Activated gamma-delta T cell treated with Interleukin-2 at 50 U/mL for 16 hours (primary cell): ENCODE results near the gene PPM1K.
A peak's percentile ranks its signal among the peaks of the same experiment; 100 is the strongest.

Experiments used
- DNase-seq: peaks from one replicate; pipeline ENCODE4 v3.0.0-alpha.2; 2020

Gene PPM1K

GRCh38 chr4:88276952-88277710 is 7.2 kb downstream of the PPM1K start:
- DNase-seq, result no peak

DNA sequence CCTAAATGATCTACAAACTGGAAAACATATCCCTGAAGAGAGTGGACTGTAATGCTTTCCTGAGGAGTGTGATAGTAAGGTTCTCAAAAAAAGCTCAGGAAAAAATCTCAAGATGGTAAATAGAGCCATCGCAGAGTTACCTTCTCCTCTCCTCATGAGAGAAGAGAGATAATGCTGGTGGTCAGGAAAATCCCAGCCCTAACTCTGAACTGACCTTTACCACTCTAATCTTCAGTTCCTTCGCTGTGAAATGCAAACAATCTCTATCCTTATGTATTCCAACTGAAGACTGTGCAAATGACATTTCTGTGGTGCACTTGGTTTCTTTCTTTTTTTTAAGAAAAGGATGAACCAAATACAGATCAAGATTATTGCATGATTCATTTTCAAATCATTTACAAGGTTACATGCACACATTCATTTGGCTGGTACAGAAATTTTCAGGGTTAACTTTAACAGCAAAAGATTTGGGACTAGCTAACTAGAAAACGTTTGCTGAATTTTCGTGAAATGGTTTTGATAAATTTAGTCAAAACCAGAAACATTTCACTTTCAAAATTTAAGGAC is 8.3 kb downstream of the PPM1K start:
- DNase-seq, result no peak

DNA sequence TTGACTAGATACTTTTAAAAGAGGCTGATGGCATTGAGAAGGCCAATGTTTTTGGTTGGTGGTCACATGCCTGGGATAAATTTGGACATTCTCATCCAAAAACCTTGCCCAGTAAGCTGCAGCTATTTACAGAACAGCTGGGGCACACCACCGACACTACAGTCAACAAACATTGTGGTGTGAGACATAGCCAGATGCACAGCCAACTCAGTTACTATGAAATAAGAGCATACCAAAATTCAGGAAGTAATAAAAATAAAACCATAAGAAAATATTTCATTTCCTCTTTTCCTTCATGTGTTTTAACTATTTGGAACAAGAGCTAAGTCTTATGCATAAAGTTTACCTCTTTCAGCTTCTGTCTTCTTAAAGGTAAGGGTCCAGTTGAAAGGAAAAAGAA is 8.8 kb downstream of the PPM1K start:
- no peak for DNase-seq

GRCh38 chr4:88268913-88269312 is 15.4 kb downstream of the PPM1K start:
- no peak for DNase-seq

DNA sequence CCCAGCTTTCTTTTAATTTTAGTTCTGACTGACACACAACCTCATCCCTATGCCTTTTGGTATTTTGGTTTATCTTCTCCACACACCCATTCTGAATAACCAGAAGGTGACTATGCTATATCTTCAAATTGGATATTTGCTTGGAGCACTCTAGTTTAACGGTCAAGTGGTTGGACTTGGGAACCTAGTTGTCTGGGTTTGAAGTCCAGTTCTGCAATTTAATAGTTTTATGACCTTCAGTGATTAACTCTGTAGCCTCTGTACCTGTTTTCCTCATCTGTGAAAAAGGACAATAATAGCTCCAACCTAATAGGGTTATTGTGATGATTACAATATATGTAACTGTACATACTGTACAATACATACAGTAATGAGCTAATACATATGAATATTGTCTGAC is 20.0 kb downstream of the PPM1K start:
- no peak for DNase-seq

- DNase-seq, result no peak
Observed at GRCh38 chr4:88257726-88258125, 26.6 kb downstream of the PPM1K start.

DNA sequence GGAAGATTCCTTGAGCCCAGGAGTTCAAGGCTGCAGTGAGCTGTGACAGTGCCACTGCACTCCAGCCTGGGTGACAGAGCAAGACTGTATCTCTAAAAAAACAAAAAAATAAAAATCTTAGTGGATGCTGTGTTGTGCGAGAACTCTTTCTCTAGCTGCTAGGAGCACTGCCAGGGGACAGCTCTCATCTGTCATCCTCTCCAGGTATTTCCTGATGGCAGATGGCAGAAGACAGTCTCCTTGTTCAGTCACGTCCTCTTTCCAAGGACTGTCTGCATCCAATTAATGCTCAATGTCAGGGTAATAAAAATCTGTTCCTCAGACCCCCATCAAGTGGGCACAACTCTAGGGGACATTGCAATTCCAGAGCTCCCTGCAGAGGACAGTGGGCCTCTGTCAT is 29.2 kb downstream of the PPM1K start:
- no peak for DNase-seq

- DNase-seq, result no peak
Observed at GRCh38 chr4:88251924-88252323, 32.4 kb downstream of the PPM1K start.

DNA sequence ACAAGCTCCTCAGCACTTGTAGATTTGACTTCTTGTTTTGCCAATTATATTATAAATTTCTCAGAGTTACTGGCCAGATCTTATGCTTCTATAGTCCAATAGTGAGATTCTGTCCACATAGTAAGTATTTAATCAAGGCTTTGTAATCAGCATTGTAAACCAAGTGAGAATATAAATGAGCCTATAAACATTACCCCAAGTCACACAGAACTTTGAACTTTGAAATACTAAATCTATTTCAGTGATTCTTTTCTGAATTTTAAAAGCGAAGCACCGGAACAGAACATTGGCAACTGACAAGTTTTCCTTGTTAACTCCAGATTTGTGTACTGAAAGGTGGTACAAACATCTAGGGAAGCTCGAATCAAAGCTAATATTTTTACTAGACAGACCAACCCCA is 37.2 kb downstream of the PPM1K start:
- no peak for DNase-seq

GRCh38 chr4:88246600-88246999 is 37.8 kb downstream of the PPM1K start:
- DNase-seq, result no peak

GRCh38 chr4:88244816-88245579 is 39.4 kb downstream of the PPM1K start:
- DNase-seq, result peak; percentile 51

- no peak for DNase-seq
Observed at GRCh38 chr4:88244056-88244455, 40.3 kb downstream of the PPM1K start.

- no peak for DNase-seq
Observed at GRCh38 chr4:88242144-88242543, 42.2 kb downstream of the PPM1K start.

GRCh38 chr4:88240297-88240714 is 44.1 kb downstream of the PPM1K start:
- DNase-seq, result no peak

DNA sequence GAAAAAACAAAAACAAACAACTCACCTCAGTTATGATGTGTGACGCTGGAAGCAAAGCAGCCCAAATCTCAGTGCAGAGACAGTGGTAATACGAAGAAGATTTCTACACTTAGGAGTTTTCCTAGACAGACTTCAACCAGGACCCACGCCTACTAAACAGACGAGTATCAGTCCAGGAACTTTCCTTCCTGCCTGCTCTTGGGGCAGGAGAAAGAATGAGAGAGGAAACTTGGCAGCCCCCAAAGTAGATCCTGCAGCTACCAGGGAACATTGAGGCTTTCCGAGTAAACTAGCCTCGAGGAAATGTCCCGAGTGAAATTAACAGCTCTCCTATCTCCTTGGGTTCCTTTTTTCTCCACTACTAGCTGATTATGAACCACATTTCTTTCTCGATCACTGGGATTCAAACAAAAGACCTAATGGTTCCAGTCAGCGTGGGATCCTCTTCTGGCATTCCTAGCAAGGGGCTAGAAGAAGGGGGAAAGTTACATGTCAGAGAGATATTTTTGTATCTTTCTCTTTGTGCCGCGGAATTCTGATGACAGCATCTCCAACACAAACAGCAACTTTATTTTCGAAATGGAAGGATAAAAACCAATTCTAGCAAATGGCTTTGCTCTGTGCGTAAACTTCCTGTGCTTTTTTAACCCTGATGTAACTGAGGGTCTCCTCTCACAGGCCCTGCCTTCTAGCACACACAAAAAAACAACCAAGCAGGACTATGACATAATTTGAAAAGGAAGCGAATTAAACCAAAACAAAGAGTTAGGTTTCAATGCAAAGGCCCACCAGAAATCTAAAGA is 53.2 kb downstream of the PPM1K start:
- no peak for DNase-seq

DNA sequence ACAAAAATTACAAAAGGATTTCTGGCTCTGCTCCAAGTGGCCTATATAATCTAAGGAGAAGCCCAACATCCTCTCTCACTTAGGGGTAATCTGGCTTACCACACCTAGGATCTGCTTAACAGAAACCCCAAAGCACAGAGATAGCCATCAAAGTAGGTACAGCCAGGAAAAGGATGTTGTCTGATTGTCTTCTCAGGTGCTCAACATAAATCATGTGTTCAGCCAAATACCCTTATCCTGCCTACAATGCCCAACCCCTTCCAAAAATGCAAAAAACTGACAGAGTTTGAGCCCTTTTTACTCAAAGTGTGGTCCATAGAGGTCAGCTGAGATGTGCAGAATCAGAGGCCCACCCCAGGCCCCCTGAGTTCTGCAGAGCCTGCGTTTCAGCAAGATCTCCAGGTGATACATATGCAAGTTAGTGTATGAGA is 53.9 kb downstream of the PPM1K start:
- DNase-seq, result no peak

DNA sequence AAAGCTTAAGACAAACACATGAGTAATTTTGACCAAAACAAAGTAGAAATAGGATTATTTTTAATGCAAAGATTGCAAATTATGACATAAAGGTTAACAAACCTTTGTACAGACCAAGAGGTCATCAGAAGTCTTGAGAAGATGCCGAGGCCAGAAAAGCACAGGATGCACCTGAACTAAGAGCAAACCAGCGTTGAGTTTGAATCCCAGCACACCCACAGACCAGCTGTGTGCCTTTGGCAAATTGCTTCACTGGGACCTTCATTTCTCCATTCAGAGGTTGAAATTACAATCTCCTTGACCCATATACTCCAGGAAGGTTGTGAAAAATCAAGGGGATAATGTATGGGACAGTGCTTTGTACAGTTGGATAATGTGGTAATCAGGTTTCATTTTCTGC is 56.6 kb downstream of the PPM1K start:
- DNase-seq, result no peak

DNA sequence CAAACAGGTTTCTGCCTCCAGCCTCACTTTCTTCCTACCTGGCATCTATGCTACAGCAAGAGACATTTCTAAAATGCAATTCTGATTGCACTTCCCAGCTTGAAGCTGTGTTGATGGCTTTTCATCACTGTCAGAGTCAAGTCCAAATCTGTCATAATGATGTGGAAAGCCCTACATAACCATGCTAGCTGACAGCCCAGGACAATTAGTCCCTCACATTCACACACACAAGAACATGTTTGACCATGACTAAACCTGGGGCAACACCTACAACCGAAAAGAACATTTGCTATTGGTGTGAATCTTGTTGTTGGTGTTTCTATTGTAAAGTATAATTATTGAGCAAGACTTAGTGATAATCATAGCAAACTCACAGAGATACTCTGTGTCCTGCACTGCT is 58.2 kb downstream of the PPM1K start:
- no peak for DNase-seq

DNA sequence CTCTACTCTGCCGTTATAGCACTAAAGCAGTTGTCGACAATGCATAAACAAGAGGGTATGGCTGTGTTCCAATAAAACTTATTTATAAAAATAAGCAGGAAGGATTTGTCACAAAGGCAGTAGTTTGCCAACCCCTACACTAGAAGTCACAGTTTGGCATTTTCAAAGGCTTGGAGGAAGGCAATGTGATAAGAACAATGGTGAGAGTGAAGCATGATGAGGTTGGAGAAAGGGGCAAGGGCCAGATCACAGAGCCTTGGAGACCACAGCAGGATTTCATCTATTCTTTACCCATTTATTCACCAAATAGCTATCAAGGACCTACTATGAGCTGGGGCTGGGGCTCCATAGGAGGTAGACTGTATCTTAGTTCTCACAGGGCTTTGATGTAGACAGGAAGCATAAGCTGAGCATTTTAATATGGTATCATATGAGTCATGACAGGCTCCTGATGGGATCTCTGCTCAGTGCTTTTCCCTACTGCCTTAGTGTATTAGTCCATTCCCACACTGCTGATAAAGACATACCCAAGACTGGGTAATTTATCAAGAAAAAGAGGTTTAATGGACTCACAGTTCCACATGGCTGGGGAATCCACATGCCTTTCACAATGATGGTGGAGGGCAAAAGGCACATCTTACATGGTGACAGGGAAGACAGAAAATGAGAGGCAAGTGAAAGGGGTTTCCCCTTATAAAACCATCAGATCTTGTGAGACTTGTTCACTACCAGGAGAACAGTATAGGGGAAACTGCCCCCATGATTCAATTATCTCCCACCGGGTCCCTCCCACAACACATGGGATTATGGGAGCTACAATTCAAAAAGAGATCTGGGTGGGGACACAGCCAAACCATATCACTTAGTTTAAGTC is 58.9 kb downstream of the PPM1K start:
- DNase-seq, result no peak

- no peak for DNase-seq
Observed at GRCh38 chr4:88223516-88223915, 60.8 kb downstream of the PPM1K start.

DNA sequence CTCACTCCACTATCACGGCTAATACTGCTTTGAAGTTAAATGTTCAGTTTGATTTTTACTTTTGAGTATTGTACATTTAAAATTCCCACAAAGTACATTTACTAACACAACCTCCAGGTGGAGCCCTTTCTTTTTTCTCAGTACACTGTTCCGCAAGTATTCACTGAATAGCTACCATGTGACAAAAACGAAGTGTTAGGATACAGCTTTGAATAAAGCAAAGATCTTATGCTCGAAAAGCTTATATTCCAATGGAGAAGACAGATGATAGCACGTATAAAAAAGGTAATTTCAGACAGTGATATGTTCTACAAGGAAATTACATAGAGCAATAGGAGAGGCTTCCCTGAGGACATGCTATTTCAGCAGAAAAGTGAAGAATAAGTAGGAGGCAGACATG is 65.3 kb downstream of the PPM1K start:
- no peak for DNase-seq

DNA sequence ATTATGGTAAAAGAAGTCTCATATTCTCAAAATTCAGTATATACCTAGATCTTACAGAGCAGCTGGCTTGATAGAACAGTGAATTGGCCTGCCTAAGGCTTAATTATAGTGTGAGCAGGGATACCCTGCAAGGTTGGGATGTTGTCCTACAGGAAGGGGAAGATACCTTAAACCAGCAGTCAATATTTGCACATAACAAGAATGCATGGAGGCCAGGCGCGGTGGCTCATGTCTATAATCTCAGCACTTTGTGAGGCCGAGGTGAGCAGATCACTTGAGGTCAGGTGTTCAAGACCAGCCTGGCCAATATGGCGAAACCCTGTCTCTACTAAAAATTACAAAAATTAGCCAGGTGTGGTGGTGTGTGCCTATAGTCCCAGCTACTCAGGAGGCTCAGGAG is 67.2 kb downstream of the PPM1K start:
- no peak for DNase-seq
